ENCODE data around the gene ZFYVE19.

ZFYVE19 gene

DNA sequence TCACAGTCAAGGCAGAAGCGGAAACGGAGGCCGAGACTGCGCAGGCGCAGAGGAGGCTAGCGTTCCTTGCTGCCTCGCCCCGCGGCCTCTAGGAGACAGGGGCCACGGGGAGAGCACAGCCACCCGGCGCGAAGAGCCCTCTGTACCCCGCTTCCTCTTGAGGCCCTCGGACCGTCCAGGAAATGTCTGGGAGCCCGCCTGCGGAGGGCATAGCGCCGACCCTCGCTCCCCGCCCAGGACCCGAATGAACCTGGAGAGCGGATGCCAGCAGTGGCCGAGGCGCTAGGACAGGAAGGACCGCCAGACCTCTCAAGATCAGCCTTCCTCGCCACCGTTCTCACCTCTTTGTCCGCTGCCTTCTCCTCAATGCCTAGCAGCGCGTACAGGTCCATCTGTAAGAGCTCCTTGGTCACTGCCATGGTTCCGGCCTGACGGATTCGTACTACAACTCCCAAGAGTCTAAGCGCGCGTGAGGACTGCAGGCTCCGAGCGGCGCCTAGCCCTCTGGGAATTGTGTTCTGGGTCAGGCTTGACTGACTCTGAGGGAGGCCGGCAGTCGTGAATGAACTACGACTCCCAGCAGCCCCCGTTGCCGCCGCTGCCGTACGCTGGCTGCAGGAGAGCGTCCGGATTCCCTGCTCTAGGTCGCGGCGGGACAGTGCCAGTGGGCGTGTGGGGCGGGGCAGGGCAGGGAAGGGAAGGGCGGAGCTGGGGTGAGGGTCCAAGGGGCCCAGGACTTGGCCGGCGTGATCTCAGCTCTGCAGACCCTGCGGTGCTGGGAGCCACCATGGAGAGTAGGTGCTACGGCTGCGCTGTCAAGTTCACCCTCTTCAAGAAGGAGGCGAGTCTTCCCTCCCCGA is at the start of gene ZFYVE19, which contains the start of gene DNAJC17:
ZFYVE19 (plus strand) TSS at position 62 of the 860 bp plus-strand sequence; CDS start at position 563, 501 bp downstream.
DNAJC17 (minus strand) TSS at position 446 of the 860 bp plus-strand sequence; CDS start at position 419, 27 bp downstream.
- Histone ChIP-seq H3K79me2 (ENCODE audit: control insufficient read depth, insufficient read depth, low read length, unreplicated experiment) (peaks cover 40% of the 10 kb centered on the region), H3K4me3 (ENCODE audit: low read depth, low read length) (peak within 1 kb of the TSS; percentile 93), H3K36me3 (ENCODE audit: insufficient read depth, low read length) (0 out of 2 replicates have a peak, but pooled peaks cover 5% of the 10 kb centered on the region), H2AFZ (ENCODE audit: low read length, unreplicated experiment) (peak within 1 kb of the TSS; percentile 94), H3K27me3 (ENCODE audit: insufficient read depth, low read length) (no peaks in the 10 kb centered on the region), H3K4me1 (ENCODE audit: control insufficient read depth, insufficient read depth, low read length, unreplicated experiment) (peaks cover 10% of the 10 kb centered on the region), H3K27ac (ENCODE audit: low read depth, low read length) (peak within 1 kb of the TSS; percentile 63)

DNA sequence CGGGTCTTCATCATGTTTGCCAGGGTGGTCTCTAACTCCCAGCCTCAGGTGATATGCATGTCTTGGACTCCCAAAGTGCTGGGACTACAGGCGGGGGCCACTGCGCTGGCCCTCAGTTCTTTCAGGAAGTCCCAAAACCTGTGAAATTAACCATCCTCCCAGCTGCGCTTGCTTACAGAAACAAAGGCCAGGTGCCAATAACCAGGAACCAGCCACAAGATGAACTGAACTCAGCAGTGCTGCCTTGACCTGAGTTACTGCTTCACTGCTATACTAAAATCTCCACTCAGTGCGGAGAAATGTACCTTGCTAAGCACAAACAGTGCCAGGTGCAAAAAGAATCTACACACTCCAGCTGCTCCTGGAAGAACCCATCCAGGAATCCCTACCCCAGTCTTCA is 46.9 kb upstream of the ZFYVE19 start:
- no peak overlapping the region for H3K27ac ChIP-seq (ENCODE audit: low read depth, low read length)
- no peaks in the 10 kb centered on the region for H3K79me2 ChIP-seq (ENCODE audit: control insufficient read depth, insufficient read depth, low read length, unreplicated experiment)
- H2AFZ ChIP-seq (ENCODE audit: low read length, unreplicated experiment): no peak overlapping the region
- no peak overlapping the region for H3K4me3 ChIP-seq (ENCODE audit: low read depth, low read length)
- no peaks in the 10 kb centered on the region for H3K27me3 ChIP-seq (ENCODE audit: insufficient read depth, low read length)
- H3K36me3 ChIP-seq (ENCODE audit: insufficient read depth, low read length): no peaks in the 10 kb centered on the region
- peaks cover 11% of the 10 kb centered on the region for H3K4me1 ChIP-seq (ENCODE audit: control insufficient read depth, insufficient read depth, low read length, unreplicated experiment)

GRCh38 chr15:40762919-40763800 is 43.7 kb upstream of the ZFYVE19 start:
- H3K36me3 ChIP-seq (ENCODE audit: insufficient read depth, low read length): no peaks in the 10 kb centered on the region
- no peaks in the 10 kb centered on the region for H3K79me2 ChIP-seq (ENCODE audit: control insufficient read depth, insufficient read depth, low read length, unreplicated experiment)
- no peaks in the 10 kb centered on the region for H3K27me3 ChIP-seq (ENCODE audit: insufficient read depth, low read length)
- H3K4me3 ChIP-seq (ENCODE audit: low read depth, low read length): peak overlapping the region; percentile 68
- peak overlapping the region; percentile 6 for H2AFZ ChIP-seq (ENCODE audit: low read length, unreplicated experiment)
- peak overlapping the region; percentile 11 for H3K27ac ChIP-seq (ENCODE audit: low read depth, low read length)
- peaks cover 35% of the 10 kb centered on the region for H3K4me1 ChIP-seq (ENCODE audit: control insufficient read depth, insufficient read depth, low read length, unreplicated experiment)

DNA sequence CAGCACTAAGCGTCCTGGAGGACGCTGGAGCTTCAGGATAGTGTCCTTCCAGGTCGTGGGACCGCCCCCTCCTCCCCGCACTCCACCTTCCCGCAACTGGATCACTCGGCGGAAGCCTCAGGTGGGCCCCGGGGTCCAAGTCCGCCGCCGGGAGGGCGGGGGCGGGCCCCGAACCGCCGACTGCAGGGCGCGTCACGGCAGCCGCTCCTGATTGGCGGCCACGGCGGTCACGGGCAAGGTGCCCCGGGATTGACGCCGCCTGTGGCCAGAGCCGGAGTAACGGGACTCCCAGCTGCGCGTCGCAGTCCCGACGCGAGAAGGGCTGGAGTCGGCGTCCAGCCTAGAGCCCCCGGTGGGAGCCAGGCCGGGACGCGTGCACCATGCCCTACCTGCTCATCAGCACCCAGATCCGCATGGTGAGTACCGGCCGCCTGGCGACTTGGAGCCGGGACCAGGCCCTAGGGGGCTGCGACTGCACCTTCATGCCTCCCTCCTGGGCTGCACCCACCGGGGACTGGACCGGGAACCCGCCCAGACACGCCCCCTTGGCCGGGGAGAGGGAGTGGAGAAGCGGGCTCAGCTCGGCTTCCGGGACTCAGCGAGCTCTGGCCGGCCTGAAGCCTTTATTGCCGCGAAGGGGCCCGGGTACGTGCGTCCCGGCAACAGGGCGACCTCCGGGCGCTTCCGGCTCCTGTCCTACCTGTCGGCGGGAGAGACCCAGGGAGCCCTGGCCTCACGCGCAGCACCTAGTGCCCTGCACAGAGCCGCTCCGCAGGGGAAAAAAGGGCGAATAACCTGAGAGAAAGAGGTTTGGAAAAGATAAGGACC is 42.9 kb upstream of the ZFYVE19 start, which contains the start of gene GCHFR:
GCHFR (plus strand) TSS at position 268 of the 828 bp plus-strand sequence; CDS start at position 381, 113 bp downstream.
- H2AFZ ChIP-seq (ENCODE audit: low read length, unreplicated experiment): peak within 1 kb of the TSS; percentile 7
- H3K4me1 ChIP-seq (ENCODE audit: control insufficient read depth, insufficient read depth, low read length, unreplicated experiment): peaks cover 41% of the 10 kb centered on the region
- no peaks in the 10 kb centered on the region for H3K79me2 ChIP-seq (ENCODE audit: control insufficient read depth, insufficient read depth, low read length, unreplicated experiment)
- H3K36me3 ChIP-seq (ENCODE audit: insufficient read depth, low read length): no peaks in the 10 kb centered on the region
- peak within 1 kb of the TSS; percentile 68 for H3K4me3 ChIP-seq (ENCODE audit: low read depth, low read length)
- H3K27me3 ChIP-seq (ENCODE audit: insufficient read depth, low read length): no peaks in the 10 kb centered on the region
- peak within 1 kb of the TSS; percentile 44 for H3K27ac ChIP-seq (ENCODE audit: low read depth, low read length)

- Histone ChIP-seq H2AFZ (ENCODE audit: low read length, unreplicated experiment) (no peak overlapping the region), H3K27me3 (ENCODE audit: insufficient read depth, low read length) (no peaks in the 10 kb centered on the region), H3K27ac (ENCODE audit: low read depth, low read length) (peak overlapping the region; percentile 44), H3K4me3 (ENCODE audit: low read depth, low read length) (peak overlapping the region; percentile 68), H3K4me1 (ENCODE audit: control insufficient read depth, insufficient read depth, low read length, unreplicated experiment) (peaks cover 44% of the 10 kb centered on the region), H3K79me2 (ENCODE audit: control insufficient read depth, insufficient read depth, low read length, unreplicated experiment) (no peaks in the 10 kb centered on the region), H3K36me3 (ENCODE audit: insufficient read depth, low read length) (no peaks in the 10 kb centered on the region)
Measured at GRCh38 chr15:40764629-40765103, 42.2 kb upstream of the ZFYVE19 start.

GRCh38 chr15:40766194-40766815 is 40.6 kb upstream of the ZFYVE19 start:
- Histone ChIP-seq H3K79me2 (ENCODE audit: control insufficient read depth, insufficient read depth, low read length, unreplicated experiment) (no peaks in the 10 kb centered on the region), H3K4me1 (ENCODE audit: control insufficient read depth, insufficient read depth, low read length, unreplicated experiment) (peaks cover 51% of the 10 kb centered on the region), H3K27me3 (ENCODE audit: insufficient read depth, low read length) (no peaks in the 10 kb centered on the region), H3K36me3 (ENCODE audit: insufficient read depth, low read length) (no peaks in the 10 kb centered on the region), H3K27ac (ENCODE audit: low read depth, low read length) (no peak overlapping the region), H3K4me3 (ENCODE audit: low read depth, low read length) (no peak overlapping the region), H2AFZ (ENCODE audit: low read length, unreplicated experiment) (no peak overlapping the region)

DNA sequence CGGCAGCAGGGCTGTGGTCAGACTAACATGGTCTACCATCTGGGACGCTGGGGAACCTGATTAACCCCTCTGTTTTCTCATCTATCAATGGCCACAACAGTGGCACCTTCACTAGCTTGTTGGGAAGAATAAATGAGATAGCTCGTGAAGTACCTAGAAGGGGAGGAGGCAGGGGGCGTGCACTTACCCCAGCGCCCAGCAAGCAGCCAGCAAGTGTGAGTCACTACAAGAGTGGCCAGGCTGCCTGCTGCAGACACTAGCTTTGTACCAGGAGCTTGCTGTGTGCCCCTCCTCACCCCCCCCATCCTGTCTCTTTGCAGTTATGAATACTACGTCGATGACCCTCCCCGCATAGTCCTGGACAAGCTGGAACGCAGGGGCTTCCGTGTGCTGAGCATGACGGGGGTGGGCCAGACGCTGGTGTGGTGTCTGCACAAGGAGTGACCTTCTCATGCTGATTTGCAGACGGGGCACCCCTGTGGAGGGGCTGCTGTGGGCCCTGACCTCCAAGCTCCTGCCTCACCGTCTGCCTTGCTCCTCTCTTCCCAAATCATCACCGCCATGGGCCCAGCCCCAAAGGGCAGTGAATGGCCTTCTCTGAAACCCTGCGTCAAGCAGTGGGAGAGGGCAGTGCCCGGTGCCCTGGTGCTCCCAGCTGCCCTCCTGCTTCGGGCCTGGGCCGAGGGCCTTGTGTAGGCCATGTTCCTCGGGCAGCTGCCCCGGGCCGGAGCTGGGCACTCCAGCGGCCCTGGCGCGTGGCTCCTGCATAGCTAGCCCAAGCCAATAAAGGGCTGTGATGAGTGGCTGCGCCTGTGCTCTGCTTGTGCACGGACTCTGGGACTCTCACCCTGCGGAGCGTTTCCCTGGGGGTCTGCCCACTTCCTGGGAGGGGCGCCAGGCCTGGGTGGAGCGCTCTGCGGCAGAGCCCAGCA is 39.7 kb upstream of the ZFYVE19 start:
- no peaks in the 10 kb centered on the region for H3K79me2 ChIP-seq (ENCODE audit: control insufficient read depth, insufficient read depth, low read length, unreplicated experiment)
- no peaks in the 10 kb centered on the region for H3K36me3 ChIP-seq (ENCODE audit: insufficient read depth, low read length)
- H3K27ac ChIP-seq (ENCODE audit: low read depth, low read length): no peak overlapping the region
- peaks cover 51% of the 10 kb centered on the region for H3K4me1 ChIP-seq (ENCODE audit: control insufficient read depth, insufficient read depth, low read length, unreplicated experiment)
- H2AFZ ChIP-seq (ENCODE audit: low read length, unreplicated experiment): no peak overlapping the region
- H3K4me3 ChIP-seq (ENCODE audit: low read depth, low read length): no peak overlapping the region
- H3K27me3 ChIP-seq (ENCODE audit: insufficient read depth, low read length): no peaks in the 10 kb centered on the region

DNA sequence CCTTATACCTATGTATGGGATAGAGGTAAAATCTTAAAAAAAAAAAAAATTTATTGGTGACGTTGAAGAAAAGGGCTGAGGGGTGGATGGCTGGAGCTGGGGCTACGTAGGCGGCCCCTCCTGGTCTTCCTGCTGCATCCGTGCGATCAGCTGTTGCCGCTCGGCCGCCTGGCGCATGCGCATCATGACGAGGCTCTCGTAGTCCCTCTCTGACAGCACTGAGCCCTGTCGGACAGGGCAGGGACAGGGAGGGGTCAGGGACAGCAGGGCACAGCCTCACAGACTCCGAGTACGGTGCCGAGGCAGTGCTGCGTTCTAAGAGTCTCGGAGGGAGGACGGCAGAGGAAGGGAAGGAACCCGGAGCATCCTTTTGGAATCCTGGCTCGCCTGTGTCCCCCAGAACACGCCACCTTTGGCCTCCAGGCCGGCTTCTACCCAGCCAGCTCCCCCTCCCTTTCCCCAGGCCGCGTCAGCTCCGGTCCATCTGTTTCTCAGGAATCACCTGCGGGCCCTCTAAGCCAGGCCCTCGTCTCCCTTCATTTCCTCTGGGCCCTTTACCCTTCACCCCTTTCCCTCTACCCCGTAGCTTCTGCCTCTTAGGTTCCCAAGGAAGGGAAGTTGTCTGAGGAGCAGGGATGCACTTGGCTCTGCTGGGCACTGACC is 38.9 kb upstream of the ZFYVE19 start:
- Histone ChIP-seq H3K36me3 (ENCODE audit: insufficient read depth, low read length) (no peaks in the 10 kb centered on the region), H3K4me1 (ENCODE audit: control insufficient read depth, insufficient read depth, low read length, unreplicated experiment) (peaks cover 46% of the 10 kb centered on the region), H3K27ac (ENCODE audit: low read depth, low read length) (no peak overlapping the region)

More for the DNA sequence above, 38.9 kb upstream of the ZFYVE19 start:
- Histone ChIP-seq H3K27me3 (ENCODE audit: insufficient read depth, low read length) (no peaks in the 10 kb centered on the region), H2AFZ (ENCODE audit: low read length, unreplicated experiment) (no peak overlapping the region), H3K4me3 (ENCODE audit: low read depth, low read length) (no peak overlapping the region), H3K79me2 (ENCODE audit: control insufficient read depth, insufficient read depth, low read length, unreplicated experiment) (no peaks in the 10 kb centered on the region)

Measured in ACC112 (cell line).